Left ventricle myocardium inferior (tissue), 1 donor: ENCODE measurements around the gene AUTS2. TPM values are rescaled to one million over a fixed set of nuclear protein-coding genes. Genes with fewer than 3 reads are reported as not detected.

Source experiments
- DNase-seq: peaks from one replicate; pipeline ENCODE4 v3.0.0-alpha.2; 2020
- H3K27ac ChIP-seq: fragments of 200-600 bp; replicated peaks from 2 replicates; pipeline ENCODE4 v1.8.0; 2021
- H3K27me3 ChIP-seq: fragments of 200-600 bp; 2 replicates; pipeline ENCODE4 v1.8.0; 2021; ENCODE audit warnings: low read depth
- H3K36me3 ChIP-seq: fragments of 200-600 bp; 2 replicates; pipeline ENCODE4 v1.8.0; 2021
- H3K4me1 ChIP-seq: fragments of 200-600 bp; 2 replicates; pipeline ENCODE4 v1.8.0; 2021
- H3K4me3 ChIP-seq: fragments of 200-600 bp; 2 replicates; pipeline ENCODE4 v1.8.0; 2021; ENCODE audit warnings: mild to moderate bottlenecking, moderate library complexity
- H3K9me3 ChIP-seq: fragments of 200-600 bp; replicated peaks from 2 replicates; pipeline ENCODE4 v1.8.0; 2021
- CTCF ChIP-seq: fragments of 200-600 bp; IDR thresholded peaks from 2 replicates; pipeline ENCODE4 v1.8.0; 2021; ENCODE audit warnings: antibody characterized with exemption, mild to moderate bottlenecking, borderline replicate concordance
- intact Hi-C: fragments of 100-400 bp; cut with micrococcal nuclease; formaldehyde crosslinking; loops from one replicate; pipeline ENCODE4 v1.11.0; 2022
- total RNA-seq: library from RNA; stranded (reverse); fragmentation: NEBNext Ultra II Directional; extraction: Animal tissue kit (Norgen Biotek cat#: 25700); gene quantifications from one replicate; pipeline ENCODE4 v1.2.1, GENCODE V29; 2021
- donor health status: DM: no; HTN: yes; CAD: no; lungs with severe emphysema.

Gene AUTS2
- total RNA-seq, 1 donor from 2014 or later = 10.5 TPM

DNA sequence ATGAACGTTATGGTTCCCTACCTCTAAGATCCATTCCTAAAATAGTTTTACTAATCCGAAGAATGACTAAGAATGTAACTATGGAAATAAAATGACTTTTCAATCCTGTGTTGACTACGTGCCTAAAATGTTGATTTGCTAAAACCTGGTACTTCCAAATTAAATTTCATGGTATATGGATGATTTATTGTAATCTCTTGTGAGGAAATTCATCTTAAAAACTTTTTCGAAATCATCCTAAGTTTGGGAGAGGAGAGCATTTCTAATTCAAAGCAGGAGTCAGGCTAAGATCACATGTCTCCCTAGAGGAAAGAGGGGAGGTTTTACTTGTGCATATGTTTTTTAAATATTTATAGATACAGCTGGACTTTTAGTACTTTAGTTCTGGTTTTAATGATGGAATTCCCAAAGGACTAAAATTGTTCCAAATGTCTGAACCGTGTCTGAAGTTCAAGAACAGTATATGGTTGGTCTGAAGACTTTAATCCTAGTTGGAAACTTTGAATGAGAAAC, 483.9 kb downstream of the AUTS2 start:
- Histone ChIP-seq H3K36me3 (no peaks in the 10 kb centered on the region), H3K27me3 (no peaks in the 10 kb centered on the region), H3K9me3 (peaks cover 26% of the 10 kb centered on the region), H3K4me1 (no peaks in the 10 kb centered on the region), H3K27ac (no peak overlapping the region), H3K4me3 (no peak overlapping the region)
- intact Hi-C loops = no loop called here
- no peak for DNase-seq
- TF ChIP-seq CTCF = no peak

DNA sequence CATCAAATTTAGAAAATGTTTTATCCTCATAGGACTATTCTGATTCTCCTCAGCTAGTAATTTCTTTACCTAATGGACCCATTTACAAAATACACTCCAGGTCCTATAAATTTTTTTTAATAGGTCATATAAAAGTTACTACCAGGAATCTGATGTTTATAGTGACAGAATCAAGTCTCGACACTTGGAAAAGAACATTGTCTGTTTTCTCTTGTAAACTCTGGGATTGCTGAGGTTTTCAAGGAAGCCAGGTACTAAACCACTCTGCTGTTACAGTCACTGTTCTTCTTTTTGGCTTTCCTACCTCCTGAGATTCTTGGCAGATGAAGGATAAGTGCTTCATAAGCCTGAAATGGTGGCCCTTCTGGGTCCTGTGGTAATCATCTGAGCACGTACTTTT, 493.1 kb downstream of the AUTS2 start:
- intact Hi-C loops = no loop called here
- Histone ChIP-seq H3K36me3 (peaks cover 5% of the 10 kb centered on the region), H3K27ac (no peak overlapping the region), H3K4me1 (peaks cover 24% of the 10 kb centered on the region), H3K27me3 (no peaks in the 10 kb centered on the region), H3K4me3 (no peak overlapping the region), H3K9me3 (peaks cover 12% of the 10 kb centered on the region)
- no peak for DNase-seq
- TF ChIP-seq CTCF = no peak

GRCh38 chr7:70092314-70093204, 494.3 kb downstream of the AUTS2 start:
- Histone ChIP-seq H3K9me3 (no peaks in the 10 kb centered on the region), H3K4me3 (peak overlapping the region; percentile 35), H3K36me3 (peaks cover 5% of the 10 kb centered on the region), H3K4me1 (peaks cover 29% of the 10 kb centered on the region), H3K27me3 (no peaks in the 10 kb centered on the region), H3K27ac (no peak overlapping the region)
- intact Hi-C loops = no loop called here
- DNase-seq = peak; percentile 25
- TF ChIP-seq CTCF = no peak

DNA sequence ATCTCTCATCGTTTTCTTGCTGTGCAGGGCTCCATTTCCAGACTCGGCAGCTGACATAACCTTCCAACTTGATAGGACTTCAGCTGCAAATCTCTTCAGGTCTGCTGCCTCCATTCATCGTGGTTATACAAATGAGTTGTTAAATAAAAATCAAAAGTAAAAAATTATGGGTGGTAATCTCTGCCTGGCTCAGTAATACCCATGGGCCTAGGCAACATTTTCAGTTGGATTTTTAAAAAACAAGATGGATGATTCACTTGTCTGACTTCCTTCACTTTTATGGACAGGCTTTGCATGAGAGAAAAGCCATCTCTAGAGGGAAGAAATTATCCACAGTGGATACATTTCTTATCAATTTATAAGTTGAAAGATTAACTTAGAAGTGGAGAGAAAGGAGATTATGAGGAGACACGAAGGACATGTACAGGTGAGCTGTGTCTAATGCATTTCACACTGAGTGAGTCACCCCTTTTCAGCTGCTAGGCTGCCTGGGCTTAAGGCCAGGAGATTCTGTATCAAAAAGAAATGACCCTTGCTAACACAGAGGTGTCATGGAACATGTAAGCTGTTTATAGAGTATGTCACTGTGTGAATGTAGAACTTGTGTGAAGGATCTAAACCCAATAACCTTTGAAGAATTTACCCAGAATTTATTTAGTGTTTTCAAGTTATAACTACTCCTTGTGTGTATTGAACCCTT, 495.1 kb downstream of the AUTS2 start:
- intact Hi-C loops = no loop called here
- peaks cover 37% of the 10 kb centered on the region for H3K4me1 ChIP-seq
- H3K4me3 ChIP-seq = peak overlapping the region; percentile 35

More for the DNA sequence above, 495.1 kb downstream of the AUTS2 start:
- no peak for DNase-seq
- TF ChIP-seq CTCF = no peak
- Histone ChIP-seq H3K36me3 (no peaks in the 10 kb centered on the region), H3K9me3 (no peaks in the 10 kb centered on the region), H3K27me3 (no peaks in the 10 kb centered on the region), H3K27ac (no peak overlapping the region)
